ENCODE measurements around the gene PDCD1. TPM values are rescaled to one million over a fixed set of nuclear protein-coding genes. Genes with fewer than 3 reads are reported as not detected.

The PDCD1 gene
- total and polyA plus RNA-seq, 2 experiments from 2014 or later, result 0.44 TPM; not detected in 1

DNA sequence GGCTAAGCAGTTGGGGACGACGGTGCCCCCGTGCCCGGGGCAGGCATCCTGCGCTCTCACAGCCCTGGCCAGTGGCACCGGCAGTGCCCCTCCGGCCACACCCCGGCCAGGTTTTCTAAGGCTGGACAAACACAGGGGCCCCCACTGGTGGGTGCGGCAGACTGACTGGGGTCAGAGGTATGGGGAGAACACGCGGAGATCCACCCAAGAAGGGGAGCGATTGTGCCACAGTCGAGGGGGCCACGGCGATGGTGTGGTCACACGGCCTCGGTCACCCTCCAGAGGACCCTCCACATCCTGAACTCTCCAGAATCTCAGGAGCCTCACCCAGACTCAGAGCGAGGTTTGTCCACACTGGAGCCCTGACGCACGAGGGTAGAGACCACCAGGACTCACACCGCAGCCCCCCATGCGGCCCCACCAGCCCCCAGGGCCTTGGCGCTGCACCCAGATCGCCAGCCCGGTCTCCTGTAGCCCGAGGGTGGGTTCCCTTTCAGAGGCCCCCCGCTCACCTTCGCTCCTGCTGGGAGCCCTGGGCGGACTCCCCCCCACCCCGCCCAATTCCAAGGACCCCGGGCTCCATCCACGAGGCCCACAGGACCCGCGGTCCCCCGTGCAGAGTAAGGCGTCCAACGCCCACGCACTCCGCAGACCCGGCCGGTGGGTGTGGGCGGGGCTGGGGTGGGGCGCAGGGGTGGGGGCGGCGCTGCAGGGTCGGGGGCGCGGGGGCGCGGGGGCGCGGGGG is 15.2 kb downstream of the PDCD1 start:
- Histone ChIP-seq H3K36me3 (replicated peaks; ENCODE audit: insufficient read depth, low read depth) (no peaks in the 10 kb centered on the region), H3K9me3 (ENCODE audit: low read depth) (no peaks in the 10 kb centered on the region), H2AFZ (no peak overlapping the region), H3K4me3 (no peak overlapping the region), H3K4me2 (peak overlapping the region; percentile 76), H4K20me1 (ENCODE audit: insufficient read depth, poor library complexity, severe bottlenecking) (no peaks in the 10 kb centered on the region), H3K9me2 (replicated peaks; ENCODE audit: insufficient read depth) (no peaks in the 10 kb centered on the region), H3K4me1 (ENCODE audit: insufficient read depth) (no peaks in the 10 kb centered on the region), H3K27me3 (peaks cover 5% of the 10 kb centered on the region), H3K79me2 (no peaks in the 10 kb centered on the region), H3K27ac (no peak overlapping the region)
- TF ChIP-seq, protein P1, sequence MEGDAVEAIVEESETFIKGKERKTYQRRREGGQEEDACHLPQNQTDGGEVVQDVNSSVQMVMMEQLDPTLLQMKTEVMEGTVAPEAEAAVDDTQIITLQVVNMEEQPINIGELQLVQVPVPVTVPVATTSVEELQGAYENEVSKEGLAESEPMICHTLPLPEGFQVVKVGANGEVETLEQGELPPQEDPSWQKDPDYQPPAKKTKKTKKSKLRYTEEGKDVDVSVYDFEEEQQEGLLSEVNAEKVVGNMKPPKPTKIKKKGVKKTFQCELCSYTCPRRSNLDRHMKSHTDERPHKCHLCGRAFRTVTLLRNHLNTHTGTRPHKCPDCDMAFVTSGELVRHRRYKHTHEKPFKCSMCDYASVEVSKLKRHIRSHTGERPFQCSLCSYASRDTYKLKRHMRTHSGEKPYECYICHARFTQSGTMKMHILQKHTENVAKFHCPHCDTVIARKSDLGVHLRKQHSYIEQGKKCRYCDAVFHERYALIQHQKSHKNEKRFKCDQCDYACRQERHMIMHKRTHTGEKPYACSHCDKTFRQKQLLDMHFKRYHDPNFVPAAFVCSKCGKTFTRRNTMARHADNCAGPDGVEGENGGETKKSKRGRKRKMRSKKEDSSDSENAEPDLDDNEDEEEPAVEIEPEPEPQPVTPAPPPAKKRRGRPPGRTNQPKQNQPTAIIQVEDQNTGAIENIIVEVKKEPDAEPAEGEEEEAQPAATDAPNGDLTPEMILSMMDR (IDR thresholded peaks at IDR 0.05; ENCODE audit: poor library complexity), result no peak
- no peak for TF ChIP-seq EZH2phosphoT487 (IDR thresholded peaks at IDR 0.05; ENCODE audit: low read depth, severe bottlenecking, unreplicated experiment)
- TF ChIP-seq EZH2 (IDR thresholded peaks at IDR 0.05; ENCODE audit: borderline replicate concordance), result no peak
- 93% methylated on average over 24 of the region's 52 CpGs for WGBS (ENCODE audit: low lambda C conversion rate, missing lambda C conversion rate)
- DNase-seq (ENCODE audit: low spot score), result no peak

DNA sequence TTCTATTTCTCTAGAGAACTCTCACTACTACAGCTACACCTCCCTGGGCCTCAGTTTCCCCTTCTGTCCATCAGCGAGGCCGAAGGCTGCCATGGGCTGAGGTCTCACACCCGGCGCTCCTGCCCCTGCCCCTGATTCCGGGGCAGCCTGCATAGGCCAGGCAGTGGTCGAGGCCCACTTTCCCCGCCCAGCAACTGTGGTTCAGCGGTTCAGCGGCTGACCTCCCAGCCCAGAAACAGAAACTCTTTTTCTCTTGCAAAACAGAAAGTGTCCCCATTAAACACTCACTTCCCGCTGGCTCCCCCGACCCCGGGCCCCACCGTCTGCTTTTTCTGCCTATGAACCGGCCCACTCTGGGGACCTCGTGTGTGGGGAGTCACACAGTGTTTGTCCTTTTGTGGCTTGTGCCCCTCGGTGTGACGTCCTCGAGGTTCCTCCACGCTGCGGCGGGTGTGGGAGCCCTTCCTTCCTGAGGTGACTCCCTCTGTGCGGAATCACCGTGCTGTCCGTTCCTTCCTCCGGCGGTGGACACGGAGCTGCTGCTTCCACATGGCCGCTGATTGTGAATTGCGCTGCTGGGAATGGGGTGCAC is 16.0 kb downstream of the PDCD1 start:
- no peaks in the 10 kb centered on the region for H3K36me3 ChIP-seq (replicated peaks; ENCODE audit: insufficient read depth, low read depth)
- no peak overlapping the region for H3K27ac ChIP-seq
- DNase-seq (ENCODE audit: low spot score), result peak; percentile 24
- no peaks in the 10 kb centered on the region for H3K4me1 ChIP-seq (ENCODE audit: insufficient read depth)
- H3K27me3 ChIP-seq, result peaks cover 7% of the 10 kb centered on the region
- no peaks in the 10 kb centered on the region for H3K79me2 ChIP-seq
- H3K9me3 ChIP-seq (ENCODE audit: low read depth), result no peaks in the 10 kb centered on the region
- no peaks in the 10 kb centered on the region for H3K9me2 ChIP-seq (replicated peaks; ENCODE audit: insufficient read depth)
- no peak overlapping the region for H3K4me3 ChIP-seq
- no peak overlapping the region for H2AFZ ChIP-seq
- H3K4me2 ChIP-seq, result no peak overlapping the region
- TF ChIP-seq, protein P1 (IDR thresholded peaks at IDR 0.05; ENCODE audit: poor library complexity), result no peak
- no peak for TF ChIP-seq EZH2 (IDR thresholded peaks at IDR 0.05; ENCODE audit: borderline replicate concordance)
- no peak for TF ChIP-seq EZH2phosphoT487 (IDR thresholded peaks at IDR 0.05; ENCODE audit: low read depth, severe bottlenecking, unreplicated experiment)
- no peaks in the 10 kb centered on the region for H4K20me1 ChIP-seq (ENCODE audit: insufficient read depth, poor library complexity, severe bottlenecking)
- 83% methylated on average over 29 of the region's 29 CpGs for WGBS (ENCODE audit: low lambda C conversion rate, missing lambda C conversion rate)

DNA sequence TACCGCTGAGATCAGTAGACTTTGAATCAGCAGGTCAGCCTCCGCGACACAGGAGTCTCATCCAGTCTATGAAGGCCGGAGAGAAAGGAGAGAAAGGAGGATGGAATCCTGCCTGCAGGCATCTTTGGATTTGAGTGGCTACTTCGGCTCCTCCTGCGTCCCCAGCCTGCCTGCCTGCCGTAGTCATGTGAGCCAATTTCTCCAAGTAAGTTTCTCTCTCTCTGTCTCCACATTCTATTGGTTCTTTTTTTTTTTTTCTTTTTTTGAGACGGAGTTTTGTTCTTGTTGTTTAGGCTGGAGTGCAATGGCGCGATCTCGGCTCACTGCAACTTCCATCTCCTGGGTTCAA is 16.7 kb downstream of the PDCD1 start:
- Histone ChIP-seq H3K9me3 (ENCODE audit: low read depth) (no peaks in the 10 kb centered on the region), H3K9me2 (replicated peaks; ENCODE audit: insufficient read depth) (no peaks in the 10 kb centered on the region), H3K4me2 (no peak overlapping the region), H4K20me1 (ENCODE audit: insufficient read depth, poor library complexity, severe bottlenecking) (no peaks in the 10 kb centered on the region), H3K4me3 (no peak overlapping the region), H3K36me3 (replicated peaks; ENCODE audit: insufficient read depth, low read depth) (no peaks in the 10 kb centered on the region), H3K4me1 (ENCODE audit: insufficient read depth) (no peaks in the 10 kb centered on the region), H3K27me3 (peaks cover 11% of the 10 kb centered on the region), H2AFZ (no peak overlapping the region), H3K27ac (no peak overlapping the region), H3K79me2 (no peaks in the 10 kb centered on the region)
- WGBS (ENCODE audit: low lambda C conversion rate, missing lambda C conversion rate), result 84% methylated on average over 11 of the region's 11 CpGs
- no peak for DNase-seq (ENCODE audit: low spot score)
- TF ChIP-seq EZH2phosphoT487 (IDR thresholded peaks at IDR 0.05; ENCODE audit: low read depth, severe bottlenecking, unreplicated experiment) (no peak), EZH2 (IDR thresholded peaks at IDR 0.05; ENCODE audit: borderline replicate concordance) (no peak)
- TF ChIP-seq, protein P1 (IDR thresholded peaks at IDR 0.05; ENCODE audit: poor library complexity), result no peak
